Endodermal cell (in vitro differentiated cells): Measurements from ENCODE around the gene CHERP. TPM values are rescaled to one million over a fixed set of nuclear protein-coding genes. Genes with fewer than 3 reads are reported as not detected.
"Not testable (repeated sequence)": the region's sequence is repeated elsewhere in the genome, so short reads cannot be mapped to it uniquely, and the experiment has no call there.

Source experiments
- DNase-seq: peaks from one replicate; pipeline ENCODE4 v3.0.0-alpha.2; 2017
- H3K27ac ChIP-seq: 2 replicates; pipeline ENCODE4 v1.5.1; 2013; ENCODE audit warnings: mild to moderate bottlenecking, low read depth, low read length, moderate library complexity
- H3K27me3 ChIP-seq: 2 replicates; pipeline ENCODE4 v1.6.1; 2013; ENCODE audit warnings: mild to moderate bottlenecking, low read length, moderate library complexity; ENCODE audit not compliant: insufficient read depth, control insufficient read depth, poor library complexity, severe bottlenecking
- H3K36me3 ChIP-seq: 2 replicates; pipeline ENCODE4 v1.7.0; 2013; ENCODE audit warnings: mild to moderate bottlenecking, low read length, moderate library complexity; ENCODE audit not compliant: control insufficient read depth, insufficient read depth
- H3K4me1 ChIP-seq: one replicate; pipeline ENCODE4 v1.7.0; 2013; ENCODE audit warnings: low read length; ENCODE audit not compliant: control insufficient read depth, insufficient read depth
- H3K4me3 ChIP-seq: 2 replicates; pipeline ENCODE4 v1.5.1; 2013; ENCODE audit warnings: mild to moderate bottlenecking, low read length, moderate library complexity
- H3K9ac ChIP-seq: 2 replicates; pipeline ENCODE4 v1.6.1; 2013; ENCODE audit warnings: mild to moderate bottlenecking, low read length, moderate library complexity; ENCODE audit not compliant: poor library complexity, severe bottlenecking; ENCODE audit errors: extremely low read depth
- H3K9me3 ChIP-seq: 2 replicates; pipeline ENCODE4 v1.6.1; 2013; ENCODE audit warnings: mild to moderate bottlenecking, low read length, moderate library complexity; ENCODE audit not compliant: control insufficient read depth
- H3K27ac Mint-ChIP-seq: 2 replicates; pipeline ENCODE4 v1.8.0; 2020; ENCODE audit warnings: mixed read lengths
- H3K27me3 Mint-ChIP-seq: 2 replicates; pipeline ENCODE4 v1.8.0; 2021; ENCODE audit warnings: mild to moderate bottlenecking, mixed read lengths; ENCODE audit not compliant: insufficient read depth
- H3K36me3 Mint-ChIP-seq: 2 replicates; pipeline ENCODE4 v1.8.0; 2020; ENCODE audit warnings: low read depth, mixed read lengths
- H3K4me1 Mint-ChIP-seq: 2 replicates; pipeline ENCODE4 v1.8.0; 2020; ENCODE audit warnings: mixed read lengths
- H3K4me3 Mint-ChIP-seq: 2 replicates; pipeline ENCODE4 v1.8.0; 2020; ENCODE audit warnings: mild to moderate bottlenecking, moderate library complexity, mixed read lengths
- H3K9me3 Mint-ChIP-seq: 2 replicates; pipeline ENCODE4 v1.8.0; 2020; ENCODE audit warnings: mild to moderate bottlenecking, mixed read lengths
- WGBS, 2 experiments: methylation state at CpG; one replicate each; pipeline versions ENCODE4 v1.1.5 to v1.1.7; 2013; ENCODE audit warnings: missing lambda C conversion rate in 2 of 2, mixed read lengths in 1 of 2; ENCODE audit not compliant: insufficient coverage in 1 of 2, insufficient read length in 1 of 2; 5-methylcytosine and 5-hydroxymethylcytosine counted together
- total RNA-seq, 2 donors: library from RNA; stranded (reverse); fragmentation: NEBNext Ultra II Directional in 1 of 2; extraction: Animal tissue kit (Norgen Biotek cat#: 25700) in 1 of 2; gene quantifications; 2 replicates in 1 of 2; 3 replicates in 1 of 2; pipeline ENCODE4 v1.2.1, GENCODE V29; 2021
- TF ChIP-seq, protein P1 (sequence below): fragments of 200-600 bp; sonication (generic); conservative IDR thresholded peaks from 2 replicates; pipeline ENCODE4 v1.5.0; 2021; ENCODE audit warnings: antibody characterized with exemption, mild to moderate bottlenecking

Gene CHERP
- total RNA-seq, 2 donors from 2014 or later: 69.5 to 71.5 TPM

DNA sequence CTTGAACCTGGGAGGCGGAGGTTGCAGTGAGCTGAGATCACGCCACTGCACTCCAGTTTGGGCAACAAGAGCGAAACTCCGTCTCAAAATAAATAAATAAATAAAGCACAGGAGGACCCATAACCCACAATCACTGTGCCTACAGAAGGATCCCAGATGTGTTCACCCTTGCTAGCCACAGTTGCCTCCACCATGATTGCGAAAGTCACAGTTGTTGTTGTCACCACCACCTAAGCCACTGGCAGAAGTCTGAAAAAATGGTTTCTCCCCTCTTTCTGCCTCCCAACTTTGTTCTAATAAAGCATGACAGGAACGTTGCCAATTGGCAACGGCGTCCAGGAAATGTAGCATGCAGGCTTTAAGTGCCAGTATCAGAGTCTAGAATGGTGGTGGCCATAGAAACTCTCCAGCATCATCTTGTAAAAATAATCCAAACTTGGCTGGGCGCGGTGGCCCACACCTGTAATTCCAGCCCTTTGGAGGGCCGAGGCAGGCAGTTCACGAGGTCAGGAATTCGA is 68.3 kb downstream of the CHERP start:
- 93 to 100% methylated on average over 11 to 13 of the region's 13 CpGs for WGBS, 2 experiments
- no peak for DNase-seq
- H3K4me3 Mint-ChIP-seq: no peak overlapping the region

DNA sequence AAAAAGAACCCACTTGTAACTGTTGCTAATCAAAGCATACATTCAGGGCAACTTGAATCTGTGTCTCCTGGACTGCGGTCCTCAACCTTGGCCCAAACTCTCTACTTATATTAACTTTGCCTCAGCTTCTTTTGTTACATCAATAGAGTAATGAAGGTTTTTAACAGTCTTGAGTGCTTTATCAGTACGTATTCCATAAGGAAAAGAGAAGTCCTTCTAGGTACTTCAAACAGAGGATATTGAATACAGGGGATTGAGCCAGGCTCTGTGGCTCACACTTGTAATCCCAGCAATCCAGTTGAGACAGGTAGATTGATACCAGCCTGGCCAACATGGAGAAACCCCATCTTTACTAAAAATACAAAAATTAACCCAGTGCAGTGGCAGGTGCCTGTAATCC is 69.2 kb downstream of the CHERP start:
- TF ChIP-seq, protein P1, sequence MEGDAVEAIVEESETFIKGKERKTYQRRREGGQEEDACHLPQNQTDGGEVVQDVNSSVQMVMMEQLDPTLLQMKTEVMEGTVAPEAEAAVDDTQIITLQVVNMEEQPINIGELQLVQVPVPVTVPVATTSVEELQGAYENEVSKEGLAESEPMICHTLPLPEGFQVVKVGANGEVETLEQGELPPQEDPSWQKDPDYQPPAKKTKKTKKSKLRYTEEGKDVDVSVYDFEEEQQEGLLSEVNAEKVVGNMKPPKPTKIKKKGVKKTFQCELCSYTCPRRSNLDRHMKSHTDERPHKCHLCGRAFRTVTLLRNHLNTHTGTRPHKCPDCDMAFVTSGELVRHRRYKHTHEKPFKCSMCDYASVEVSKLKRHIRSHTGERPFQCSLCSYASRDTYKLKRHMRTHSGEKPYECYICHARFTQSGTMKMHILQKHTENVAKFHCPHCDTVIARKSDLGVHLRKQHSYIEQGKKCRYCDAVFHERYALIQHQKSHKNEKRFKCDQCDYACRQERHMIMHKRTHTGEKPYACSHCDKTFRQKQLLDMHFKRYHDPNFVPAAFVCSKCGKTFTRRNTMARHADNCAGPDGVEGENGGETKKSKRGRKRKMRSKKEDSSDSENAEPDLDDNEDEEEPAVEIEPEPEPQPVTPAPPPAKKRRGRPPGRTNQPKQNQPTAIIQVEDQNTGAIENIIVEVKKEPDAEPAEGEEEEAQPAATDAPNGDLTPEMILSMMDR: no peak
- Histone ChIP-seq H3K4me1 (peaks cover 8% of the 10 kb centered on the region), H3K4me3 (no peak overlapping the region), H3K27ac (no peak overlapping the region), H3K36me3 (no peaks in the 10 kb centered on the region), H3K27me3 (no peaks in the 10 kb centered on the region), H3K9ac (no peak overlapping the region), H3K9me3 (peaks cover 6% of the 10 kb centered on the region)
- WGBS, 2 experiments: 98 to 100% methylated on average over 1 to 2 of the region's 2 CpGs
- Mint-ChIP-seq H3K36me3 (no peaks in the 10 kb centered on the region), H3K27me3 (peaks cover 19% of the 10 kb centered on the region), H3K9me3 (peaks cover 3% of the 10 kb centered on the region), H3K27ac (no peak overlapping the region), H3K4me3 (peak overlapping the region; percentile 81), H3K4me1 (peaks cover 26% of the 10 kb centered on the region)
- DNase-seq: no peak

More for the DNA sequence above, 68.3 kb downstream of the CHERP start:
- peaks cover 11% of the 10 kb centered on the region for H3K27me3 Mint-ChIP-seq
- peaks cover 8% of the 10 kb centered on the region for H3K4me1 ChIP-seq
- no peak overlapping the region for H3K9ac ChIP-seq
- H3K36me3 ChIP-seq: no peaks in the 10 kb centered on the region
- H3K36me3 Mint-ChIP-seq: no peaks in the 10 kb centered on the region
- peaks cover 6% of the 10 kb centered on the region for H3K9me3 ChIP-seq
- H3K27ac ChIP-seq: no peak overlapping the region
- H3K27ac Mint-ChIP-seq: no peak overlapping the region
- TF ChIP-seq, protein P1: no peak
- peaks cover 3% of the 10 kb centered on the region for H3K9me3 Mint-ChIP-seq
- H3K27me3 ChIP-seq: no peaks in the 10 kb centered on the region
- no peak overlapping the region for H3K4me3 ChIP-seq
- peaks cover 24% of the 10 kb centered on the region for H3K4me1 Mint-ChIP-seq

DNA sequence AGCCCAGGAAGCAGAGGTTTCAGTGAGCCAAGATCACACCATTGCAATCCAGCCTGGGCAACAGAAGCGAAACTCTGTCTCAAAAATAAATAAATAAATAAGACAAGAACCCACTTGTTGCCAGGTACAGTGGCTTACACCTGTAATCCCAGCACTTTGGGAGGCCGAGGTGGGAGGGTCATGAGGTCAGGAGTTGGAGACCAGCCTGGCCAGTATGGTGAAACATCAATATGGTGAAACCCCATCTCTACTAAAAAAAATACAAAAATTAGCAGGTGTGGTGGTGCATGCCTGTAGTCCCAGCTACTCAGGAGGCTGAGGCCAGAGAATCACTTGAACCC is 69.7 kb downstream of the CHERP start:
- H3K4me3 ChIP-seq: peak overlapping the region; percentile 82
- H3K36me3 ChIP-seq, H3K9me3 Mint-ChIP-seq, H3K27ac ChIP-seq, H3K27ac Mint-ChIP-seq, H3K9me3 ChIP-seq, DNase-seq, H3K27me3 ChIP-seq, H3K4me1 ChIP-seq, H3K36me3 Mint-ChIP-seq: not testable (repeated sequence)
- peaks cover 22% of the 10 kb centered on the region for H3K27me3 Mint-ChIP-seq
- peaks cover 26% of the 10 kb centered on the region for H3K4me1 Mint-ChIP-seq
- 80 to 93% methylated on average over 1 to 2 of the region's 2 CpGs for WGBS, 2 experiments
- H3K4me3 Mint-ChIP-seq: peak overlapping the region; percentile 81
- peak overlapping the region; percentile 57 for H3K9ac ChIP-seq
